Measurements from ENCODE around the gene GRIK3.

DNA sequence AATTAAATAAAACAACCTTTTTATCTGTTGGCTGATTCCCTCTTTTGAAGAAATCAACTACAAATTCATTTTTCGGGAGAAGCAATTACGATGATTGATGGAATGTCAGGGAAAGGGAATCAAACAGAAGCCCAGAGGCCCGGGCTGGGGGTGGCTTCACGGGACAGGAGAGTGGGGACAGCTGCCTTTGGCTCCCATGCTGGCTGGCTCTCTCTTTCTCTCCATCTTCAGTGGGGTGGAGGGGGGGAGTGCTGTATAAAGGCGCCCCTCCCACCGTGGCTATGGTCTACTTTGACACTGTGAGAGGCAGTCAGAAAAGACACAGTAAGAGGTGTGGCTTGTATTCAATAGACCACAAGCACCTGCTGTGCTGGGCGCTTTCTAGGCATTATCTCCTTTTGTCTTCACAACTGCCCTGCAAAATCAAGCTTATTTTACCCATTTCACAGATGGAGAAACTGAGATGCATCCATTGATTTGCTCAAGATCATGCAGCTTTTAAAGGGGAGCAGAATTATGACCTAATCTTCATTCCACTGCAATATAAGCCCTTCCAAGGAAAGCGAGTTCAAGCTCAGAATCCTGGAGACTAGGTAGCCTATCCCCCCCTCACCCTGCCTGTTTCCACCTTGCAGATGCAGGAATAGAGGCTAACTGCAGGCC is 92.9 kb downstream of the GRIK3 start:
- TF ChIP-seq, protein P1, sequence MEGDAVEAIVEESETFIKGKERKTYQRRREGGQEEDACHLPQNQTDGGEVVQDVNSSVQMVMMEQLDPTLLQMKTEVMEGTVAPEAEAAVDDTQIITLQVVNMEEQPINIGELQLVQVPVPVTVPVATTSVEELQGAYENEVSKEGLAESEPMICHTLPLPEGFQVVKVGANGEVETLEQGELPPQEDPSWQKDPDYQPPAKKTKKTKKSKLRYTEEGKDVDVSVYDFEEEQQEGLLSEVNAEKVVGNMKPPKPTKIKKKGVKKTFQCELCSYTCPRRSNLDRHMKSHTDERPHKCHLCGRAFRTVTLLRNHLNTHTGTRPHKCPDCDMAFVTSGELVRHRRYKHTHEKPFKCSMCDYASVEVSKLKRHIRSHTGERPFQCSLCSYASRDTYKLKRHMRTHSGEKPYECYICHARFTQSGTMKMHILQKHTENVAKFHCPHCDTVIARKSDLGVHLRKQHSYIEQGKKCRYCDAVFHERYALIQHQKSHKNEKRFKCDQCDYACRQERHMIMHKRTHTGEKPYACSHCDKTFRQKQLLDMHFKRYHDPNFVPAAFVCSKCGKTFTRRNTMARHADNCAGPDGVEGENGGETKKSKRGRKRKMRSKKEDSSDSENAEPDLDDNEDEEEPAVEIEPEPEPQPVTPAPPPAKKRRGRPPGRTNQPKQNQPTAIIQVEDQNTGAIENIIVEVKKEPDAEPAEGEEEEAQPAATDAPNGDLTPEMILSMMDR (optimal IDR thresholded peaks at IDR 0.05 in 1 of 3, IDR thresholded peaks at IDR 0.05 in 1 of 3, conservative IDR thresholded peaks at IDR 0.05 in 1 of 3; ENCODE audit: extremely low read depth in 1 of 3, insufficient read depth in 2 of 3, low read length in 3 of 3), result no peak
- no peak for TF ChIP-seq EZH2 (IDR thresholded peaks at IDR 0.05; ENCODE audit: low read length)
